Chondrocyte (in vitro differentiated cells): ENCODE data around the gene PLXNA2. TPM values are rescaled to one million over a fixed set of nuclear protein-coding genes. Genes with fewer than 3 reads are reported as not detected.
A peak's percentile ranks its signal among the peaks of the same experiment; 100 is the strongest.

Experiments used
- DNase-seq: peaks from one replicate; pipeline ENCODE4 v3.0.0; 2021; ENCODE audit warnings: mixed read lengths, low spot score
- H3K27ac Mint-ChIP-seq: one replicate; pipeline ENCODE4 v1.8.0; 2021; ENCODE audit warnings: mild to moderate bottlenecking, moderate library complexity, mixed read lengths; ENCODE audit not compliant: unreplicated experiment
- H3K27me3 Mint-ChIP-seq: 2 replicates; pipeline ENCODE4 v1.8.0; 2021; ENCODE audit warnings: low read depth, mixed read lengths
- H3K36me3 Mint-ChIP-seq: 2 replicates; pipeline ENCODE4 v1.8.0; 2021; ENCODE audit warnings: low read depth, mixed read lengths
- H3K4me1 Mint-ChIP-seq: 2 replicates; pipeline ENCODE4 v1.8.0; 2021; ENCODE audit warnings: low read depth, mild to moderate bottlenecking, mixed read lengths
- H3K4me3 Mint-ChIP-seq: one replicate; pipeline ENCODE4 v1.8.0; 2021; ENCODE audit warnings: mild to moderate bottlenecking, moderate library complexity, mixed read lengths; ENCODE audit not compliant: unreplicated experiment
- H3K9me3 Mint-ChIP-seq: 2 replicates; pipeline ENCODE4 v1.8.0; 2021; ENCODE audit warnings: low read depth, mixed read lengths
- CTCF ChIP-seq: fragments of 200-600 bp; sonication (generic); IDR thresholded peaks from 2 replicates; pipeline ENCODE4 v1.5.0; 2021; ENCODE audit warnings: antibody characterized with exemption, mild to moderate bottlenecking, moderate library complexity
- total RNA-seq: library from RNA; stranded (reverse); gene quantifications from 3 replicates; pipeline ENCODE4 v1.2.1, GENCODE V29; 2021

PLXNA2 gene
- total RNA-seq, 1 donor from 2014 or later = 22.0 TPM

- TF ChIP-seq CTCF = peak; percentile 11
- no peak for DNase-seq
- no peak overlapping the region for H3K4me3 Mint-ChIP-seq
- no peaks in the 10 kb centered on the region for H3K27me3 Mint-ChIP-seq
- peaks cover 10% of the 10 kb centered on the region for H3K4me1 Mint-ChIP-seq
- H3K36me3 Mint-ChIP-seq = peaks cover 4% of the 10 kb centered on the region
- peak overlapping the region; percentile 39 for H3K27ac Mint-ChIP-seq
- no peaks in the 10 kb centered on the region for H3K9me3 Mint-ChIP-seq
Measured at GRCh38 chr1:208149776-208150514, 94.2 kb downstream of the PLXNA2 start.

GRCh38 chr1:208149213-208149612, 95.0 kb downstream of the PLXNA2 start:
- H3K27ac Mint-ChIP-seq = no peak overlapping the region
- H3K4me3 Mint-ChIP-seq = no peak overlapping the region
- H3K36me3 Mint-ChIP-seq = peaks cover 2% of the 10 kb centered on the region
- peaks cover 3% of the 10 kb centered on the region for H3K4me1 Mint-ChIP-seq
- no peaks in the 10 kb centered on the region for H3K27me3 Mint-ChIP-seq
- DNase-seq = no peak
- H3K9me3 Mint-ChIP-seq = no peaks in the 10 kb centered on the region
- no peak for TF ChIP-seq CTCF

DNA sequence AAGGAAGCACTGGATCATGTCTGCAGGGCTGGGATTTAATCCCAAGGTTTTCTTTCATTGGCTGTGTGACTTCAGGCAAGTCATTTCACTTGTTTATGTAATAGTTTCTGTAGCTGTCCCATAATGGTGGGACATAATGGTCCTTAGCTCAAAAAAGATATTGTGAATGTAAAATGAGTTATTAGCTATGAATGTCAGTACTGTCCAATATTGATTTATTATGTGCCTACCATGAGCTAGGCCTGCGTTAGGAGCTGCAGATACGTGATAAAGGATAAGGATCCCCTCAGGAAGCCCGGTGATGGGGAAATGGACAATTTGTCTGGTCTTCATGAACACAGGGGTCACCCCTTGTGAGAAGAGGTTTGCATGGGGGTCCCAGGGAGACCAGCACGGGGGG, 95.8 kb downstream of the PLXNA2 start:
- no peak for TF ChIP-seq CTCF
- Mint-ChIP-seq H3K9me3 (no peaks in the 10 kb centered on the region), H3K27ac (no peak overlapping the region), H3K27me3 (no peaks in the 10 kb centered on the region), H3K4me1 (peaks cover 3% of the 10 kb centered on the region), H3K36me3 (peaks cover 4% of the 10 kb centered on the region), H3K4me3 (no peak overlapping the region)
- no peak for DNase-seq

- Mint-ChIP-seq H3K4me3 (no peak overlapping the region), H3K27me3 (no peaks in the 10 kb centered on the region), H3K36me3 (peaks cover 2% of the 10 kb centered on the region), H3K9me3 (no peaks in the 10 kb centered on the region), H3K4me1 (peaks cover 10% of the 10 kb centered on the region), H3K27ac (no peak overlapping the region)
- no peak for TF ChIP-seq CTCF
- no peak for DNase-seq
Measured at GRCh38 chr1:208146650-208147049, 97.5 kb downstream of the PLXNA2 start.

GRCh38 chr1:208145167-208145566, 99.0 kb downstream of the PLXNA2 start:
- Mint-ChIP-seq H3K4me3 (no peak overlapping the region), H3K36me3 (peaks cover 5% of the 10 kb centered on the region), H3K9me3 (no peaks in the 10 kb centered on the region), H3K27ac (no peak overlapping the region), H3K4me1 (peaks cover 13% of the 10 kb centered on the region), H3K27me3 (no peaks in the 10 kb centered on the region)
- no peak for DNase-seq
- no peak for TF ChIP-seq CTCF
